Measurements from ENCODE around the gene RAC3. TPM values are rescaled to one million over a fixed set of nuclear protein-coding genes. Genes with fewer than 3 reads are reported as not detected.

Gene RAC3
- total and polyA plus RNA-seq, 9 of the 15 experiments (the other 6 are each of a cell fraction or from before 2014, with no cell fraction given) = 0.23 to 292 (median 118) TPM

- FAIRE-seq (no peak), ATAC-seq (no peak), DNase-seq (ENCODE audit: extremely low read depth in 1 of 4, low spot score in 3 of 4) (no peak)
- H3K9me3 ChIP-seq (replicated peaks; ENCODE audit: control insufficient read depth, insufficient read depth, low read depth, low read length) = no peaks in the 10 kb centered on the region
- peak overlapping the region; percentile 98 to 100 for H3K9ac ChIP-seq (ENCODE audit: insufficient read depth in 1 of 2, low read depth in 2 of 2, low read length in 2 of 2)
- POLR2A ChIA-PET = interaction anchor here (0.6 to 3.9 kb wide), 5 partner anchors 12 to 231 kb away, joined by 3 to 24 read pairs (median 4); partner anchors contain the start of gene FASN
- BruUV-seq (replicated peaks) = TSS peak; percentile 61
- CTCF ChIA-PET (ENCODE audit: low intra/inter-chr PET ratio) = no interaction called here
- H3K4me1 ChIP-seq (replicated peaks in 1 of 2; ENCODE audit: control insufficient read depth in 2 of 2, insufficient read depth in 2 of 2, low read length in 2 of 2) = peaks cover 3 to 62% of the 10 kb centered on the region in 2 experiments; a peak in 3 of 5 replicates
- in situ Hi-C loops (cut with MboI) (no loop called here), intact Hi-C loops (cut with micrococcal nuclease) (no loop called here)
- H3K4me3 ChIP-seq = peak overlapping the region; percentile 99
- peak overlapping the region; percentile 79 for H3K27ac ChIP-seq (ENCODE audit: extremely low read depth, low read depth, low read length)
- H3K4me2 ChIP-seq (ENCODE audit: insufficient read depth, low read length) = peak overlapping the region; percentile 91
- H3K36me3 ChIP-seq (ENCODE audit: control insufficient read depth, insufficient read depth, low read length) = peaks cover 48% of the 10 kb centered on the region; the same call in 2 of the 3 replicates
- WGBS (ENCODE audit: insufficient coverage, low coverage, missing lambda C conversion rate) = 34% methylated on average over 17 of the region's 36 CpGs
- H3K9me1 ChIP-seq (ENCODE audit: control insufficient read depth, insufficient read depth, low read length) = no peaks in the 10 kb centered on the region
- H2AFZ ChIP-seq (ENCODE audit: low read depth, low read length) = no peak overlapping the region
- H3K27me3 ChIP-seq (ENCODE audit: control insufficient read depth in 2 of 2, insufficient read depth in 2 of 2, low read length in 2 of 2) = no peaks in the 10 kb centered on the region
- H3K79me2 ChIP-seq (ENCODE audit: control insufficient read depth, insufficient read depth, low read length) = peaks cover 28% of the 10 kb centered on the region
- H4K20me1 ChIP-seq (replicated peaks; ENCODE audit: control insufficient read depth, insufficient read depth, low read length) = no peaks in the 10 kb centered on the region; the same call in 1 of the 2 replicates
- no peak for TF ChIP-seq ZNF165 (CRISPR knock-in tag; IDR thresholded peaks at IDR 0.05; ENCODE audit: borderline replicate concordance)
- TF ChIP-seq RBFOX2 (IDR thresholded peaks at IDR 0.05; ENCODE audit: low read depth, low read length) = peak; percentile 15
- TF ChIP-seq, protein P1, sequence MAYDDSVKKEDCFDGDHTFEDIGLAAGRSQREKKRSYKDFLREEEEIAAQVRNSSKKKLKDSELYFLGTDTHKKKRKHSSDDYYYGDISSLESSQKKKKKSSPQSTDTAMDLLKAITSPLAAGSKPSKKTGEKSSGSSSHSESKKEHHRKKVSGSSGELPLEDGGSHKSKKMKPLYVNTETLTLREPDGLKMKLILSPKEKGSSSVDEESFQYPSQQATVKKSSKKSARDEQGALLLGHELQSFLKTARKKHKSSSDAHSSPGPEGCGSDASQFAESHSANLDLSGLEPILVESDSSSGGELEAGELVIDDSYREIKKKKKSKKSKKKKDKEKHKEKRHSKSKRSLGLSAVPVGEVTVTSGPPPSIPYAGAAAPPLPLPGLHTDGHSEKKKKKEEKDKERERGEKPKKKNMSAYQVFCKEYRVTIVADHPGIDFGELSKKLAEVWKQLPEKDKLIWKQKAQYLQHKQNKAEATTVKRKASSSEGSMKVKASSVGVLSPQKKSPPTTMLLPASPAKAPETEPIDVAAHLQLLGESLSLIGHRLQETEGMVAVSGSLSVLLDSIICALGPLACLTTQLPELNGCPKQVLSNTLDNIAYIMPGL (CRISPR knock-in tag; IDR thresholded peaks at IDR 0.05) = 0 out of 2 replicates have a peak, but pooled peaks have one; percentile 5
- TF ChIP-seq, protein P2, sequence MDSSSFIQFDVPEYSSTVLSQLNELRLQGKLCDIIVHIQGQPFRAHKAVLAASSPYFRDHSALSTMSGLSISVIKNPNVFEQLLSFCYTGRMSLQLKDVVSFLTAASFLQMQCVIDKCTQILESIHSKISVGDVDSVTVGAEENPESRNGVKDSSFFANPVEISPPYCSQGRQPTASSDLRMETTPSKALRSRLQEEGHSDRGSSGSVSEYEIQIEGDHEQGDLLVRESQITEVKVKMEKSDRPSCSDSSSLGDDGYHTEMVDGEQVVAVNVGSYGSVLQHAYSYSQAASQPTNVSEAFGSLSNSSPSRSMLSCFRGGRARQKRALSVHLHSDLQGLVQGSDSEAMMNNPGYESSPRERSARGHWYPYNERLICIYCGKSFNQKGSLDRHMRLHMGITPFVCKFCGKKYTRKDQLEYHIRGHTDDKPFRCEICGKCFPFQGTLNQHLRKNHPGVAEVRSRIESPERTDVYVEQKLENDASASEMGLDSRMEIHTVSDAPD (CRISPR knock-in tag; IDR thresholded peaks at IDR 0.05) = no peak
- TF ChIP-seq RBM14 (IDR thresholded peaks at IDR 0.05; ENCODE audit: borderline replicate concordance, insufficient read depth, low read depth, low read length) = 0 out of 2 replicates have a peak, but pooled peaks have one; percentile 19
- no peak for TF ChIP-seq HMGN3 (IDR thresholded peaks at IDR 0.05; ENCODE audit: borderline replicate concordance, extremely low read depth, insufficient read length, low read depth, low read length)
- TF ChIP-seq TFAM (CRISPR knock-in tag; conservative IDR thresholded peaks at IDR 0.05) = no peak
- no peak for TF ChIP-seq KDM2B (CRISPR knock-in tag; IDR thresholded peaks at IDR 0.05)
- TF ChIP-seq, protein P3, sequence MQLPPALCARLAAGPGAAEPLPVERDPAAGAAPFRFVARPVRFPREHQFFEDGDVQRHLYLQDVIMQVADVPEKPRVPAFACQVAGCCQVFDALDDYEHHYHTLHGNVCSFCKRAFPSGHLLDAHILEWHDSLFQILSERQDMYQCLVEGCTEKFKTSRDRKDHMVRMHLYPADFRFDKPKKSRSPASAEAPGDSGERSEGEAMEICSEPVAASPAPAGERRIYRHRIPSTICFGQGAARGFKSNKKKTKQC (CRISPR knock-in tag; IDR thresholded peaks at IDR 0.05) = no peak
- TF ChIP-seq ZFPM2 (CRISPR knock-in tag; IDR thresholded peaks at IDR 0.05) = no peak
- no peak for TF ChIP-seq MYBL2 (IDR thresholded peaks at IDR 0.05; ENCODE audit: low read depth)
- TF ChIP-seq MYBL2 (CRISPR knock-in tag; IDR thresholded peaks at IDR 0.05; ENCODE audit: borderline replicate concordance) = no peak
- TF ChIP-seq RHOXF2B (CRISPR knock-in tag; conservative IDR thresholded peaks at IDR 0.05) = no peak
- 0 out of 2 replicates have a peak, but pooled peaks have one; percentile 12 for TF ChIP-seq TFAP4 (CRISPR knock-in tag; IDR thresholded peaks at IDR 0.05; ENCODE audit: borderline replicate concordance)
- no peak for TF ChIP-seq ASH1L (IDR thresholded peaks at IDR 0.05; ENCODE audit: borderline replicate concordance, low read depth, partially characterized antibody)
- no peak for TF ChIP-seq POLR2H (tag; IDR thresholded peaks at IDR 0.05; ENCODE audit: low read depth)
- TF ChIP-seq ZNF408 (CRISPR knock-in tag; IDR thresholded peaks at IDR 0.05; ENCODE audit: low read depth) = no peak
These were observed 33.1 kb downstream of the RAC3 start for GRCh38 chr17:82064433-82065192.

All from K562 (cell line).